Frontal cortex (tissue), 4 donors: ENCODE measurements around the gene RAB36. TPM values are rescaled to one million over a fixed set of nuclear protein-coding genes. Genes with fewer than 3 reads are reported as not detected.

Source experiments
- DNase-seq, 2 donors: peaks; one replicate each; pipeline ENCODE4 v3.0.0; 2012; ENCODE audit warnings: low spot score in 2 of 2
- FAIRE-seq: peaks from 2 replicates; lab custom pipeline; 2012; peaks lifted over from hg19 to GRCh38; lab: Jason Lieb, UNC
- total RNA-seq: library from RNA; depleted of rRNA; stranded (reverse); fragments of >200 nt; gene quantifications from one replicate; pipeline ENCODE4 v1.2.3, GENCODE V29; 2014
- donor health status: control.
- donor health status: control.
- donor health status: control.

The RAB36 gene
- total RNA-seq, 1 donor from 2014 or later: 2.9 TPM

- DNase-seq: no peak
- FAIRE-seq: no peak
Observed at GRCh38 chr22:23152238-23153114, 7.2 kb downstream of the RAB36 start.

DNA sequence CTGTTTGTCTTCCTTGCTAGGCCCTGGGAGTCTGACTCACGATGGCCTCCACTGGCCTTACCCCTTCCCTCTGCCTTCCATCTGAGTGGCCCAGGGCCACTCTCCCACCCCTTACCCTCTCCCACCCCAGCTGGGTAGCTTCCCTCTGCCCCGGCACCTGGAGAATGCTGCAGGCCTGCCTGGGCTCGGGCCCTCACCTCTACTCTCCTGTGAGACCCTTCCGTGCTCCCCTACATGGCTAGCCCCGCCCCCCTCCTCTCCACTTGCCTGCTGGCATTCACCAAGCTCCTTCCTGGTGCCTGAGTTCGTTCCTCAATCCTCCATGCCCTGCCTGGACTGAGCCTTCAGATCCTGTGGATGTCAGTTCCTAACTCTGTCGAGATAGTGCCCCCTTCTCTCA lies 8.7 kb downstream of the RAB36 start:
- DNase-seq (no peak), FAIRE-seq (no peak)

GRCh38 chr22:23154461-23154860 lies 9.2 kb downstream of the RAB36 start:
- no peak for DNase-seq
- FAIRE-seq: no peak

DNA sequence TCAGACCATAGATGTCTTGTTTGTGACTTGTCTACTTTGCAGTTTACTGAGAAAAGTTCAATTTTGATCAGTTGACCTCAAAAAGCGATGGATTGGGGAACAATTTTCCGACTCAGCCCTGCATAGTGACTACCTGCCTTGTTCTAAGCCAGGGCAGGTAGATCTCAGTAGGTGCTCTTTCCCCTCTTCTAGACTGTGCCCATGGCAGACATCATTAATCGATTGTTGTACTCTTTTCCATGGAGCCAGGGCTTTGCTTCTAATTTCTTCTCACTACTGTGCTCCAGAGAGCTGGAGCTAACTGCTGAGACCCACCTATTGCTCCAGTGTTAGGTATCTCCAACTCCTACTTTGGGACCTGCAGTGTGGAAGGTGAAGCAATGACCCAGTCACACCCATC lies 9.9 kb downstream of the RAB36 start:
- FAIRE-seq: no peak

DNA sequence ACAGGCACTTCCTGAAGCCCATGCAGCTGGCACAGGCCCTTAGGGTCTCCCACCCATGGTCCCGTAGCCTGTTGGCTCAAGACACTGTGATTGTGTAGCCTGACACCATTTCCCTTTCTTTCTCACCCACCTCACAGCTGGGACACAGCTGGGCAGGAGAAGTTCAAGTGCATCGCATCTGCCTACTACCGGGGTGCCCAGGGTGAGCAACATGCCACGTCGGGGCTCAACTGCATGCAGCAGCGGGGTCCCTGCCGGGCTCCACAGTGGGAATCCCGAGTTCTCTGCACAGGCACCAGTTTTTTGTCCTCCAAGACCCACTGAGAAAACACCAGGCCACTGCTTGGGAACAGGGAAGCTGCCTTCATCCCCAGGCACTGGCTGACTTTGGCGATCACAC lies 10.6 kb downstream of the RAB36 start:
- FAIRE-seq (no peak), DNase-seq (no peak)

More for the DNA sequence above, 9.9 kb downstream of the RAB36 start:
- DNase-seq: no peak

DNA sequence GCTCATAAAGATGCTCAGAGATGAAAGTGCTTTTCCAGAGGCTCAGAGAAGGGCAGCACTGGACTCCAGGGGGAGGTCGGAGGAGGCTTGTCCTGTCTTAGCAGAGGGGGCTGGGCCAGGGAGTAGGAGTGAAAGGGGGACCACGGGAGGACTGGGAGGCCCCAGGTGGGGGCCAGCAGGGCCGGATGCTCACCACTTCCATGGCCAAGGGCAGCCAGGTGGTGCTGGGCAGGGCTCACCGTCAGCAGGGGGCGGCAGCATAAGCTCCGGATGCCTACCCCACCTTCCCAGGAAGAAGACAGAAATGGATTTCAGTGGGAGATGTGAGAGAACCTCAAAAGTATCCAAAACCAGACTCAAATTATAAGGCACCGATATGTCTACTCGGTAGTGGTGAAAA lies 11.0 kb downstream of the RAB36 start:
- no peak for FAIRE-seq
- DNase-seq: no peak

DNA sequence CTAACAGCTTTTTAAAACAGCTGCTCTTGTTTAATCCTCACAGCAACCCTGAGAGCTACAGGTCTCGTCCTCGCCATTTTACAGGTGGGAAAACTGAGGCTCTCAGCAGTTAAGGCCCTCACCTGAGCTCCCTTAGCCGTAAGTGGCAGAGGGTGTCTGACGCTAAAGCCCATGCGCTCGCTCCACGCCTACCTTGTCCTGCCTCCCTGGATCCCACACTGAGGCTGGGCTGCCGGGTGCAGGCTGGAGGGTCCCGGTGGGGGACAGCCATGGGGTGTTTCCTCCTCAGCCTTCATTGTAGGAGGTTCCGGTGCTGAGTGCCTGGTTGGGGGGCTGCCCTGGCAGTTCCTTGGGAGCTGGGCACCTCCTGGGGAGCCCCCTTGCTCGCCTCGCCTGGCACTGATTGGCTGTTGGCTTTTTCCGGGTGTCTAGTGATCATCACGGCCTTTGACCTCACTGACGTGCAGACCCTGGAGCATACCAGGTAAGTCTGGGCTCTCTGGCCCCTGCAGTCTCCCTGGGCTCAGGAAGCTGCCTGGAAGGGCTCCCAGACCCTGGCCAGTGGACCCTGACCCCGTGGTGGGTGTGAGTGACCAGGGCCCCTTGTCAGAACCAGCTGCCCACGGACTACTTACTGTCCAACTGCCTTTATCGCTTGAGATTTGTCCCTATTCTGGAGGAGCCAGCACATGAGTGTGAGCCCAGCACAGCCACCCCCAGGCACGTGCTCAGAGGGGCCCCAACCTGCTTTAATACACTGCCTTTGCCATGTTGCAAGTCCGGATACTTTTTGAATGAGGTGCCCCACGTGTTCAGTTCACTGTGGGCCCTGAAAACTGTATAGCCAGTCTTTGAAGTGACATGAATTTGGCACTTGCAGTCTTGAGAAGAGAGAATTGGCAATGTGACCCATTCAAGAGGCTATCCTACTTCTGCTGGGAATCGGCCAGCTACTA lies 12.6 kb downstream of the RAB36 start:
- no peak for FAIRE-seq
- DNase-seq: no peak

GRCh38 chr22:23158516-23159290 lies 13.4 kb downstream of the RAB36 start:
- no peak for DNase-seq
- FAIRE-seq: no peak

DNA sequence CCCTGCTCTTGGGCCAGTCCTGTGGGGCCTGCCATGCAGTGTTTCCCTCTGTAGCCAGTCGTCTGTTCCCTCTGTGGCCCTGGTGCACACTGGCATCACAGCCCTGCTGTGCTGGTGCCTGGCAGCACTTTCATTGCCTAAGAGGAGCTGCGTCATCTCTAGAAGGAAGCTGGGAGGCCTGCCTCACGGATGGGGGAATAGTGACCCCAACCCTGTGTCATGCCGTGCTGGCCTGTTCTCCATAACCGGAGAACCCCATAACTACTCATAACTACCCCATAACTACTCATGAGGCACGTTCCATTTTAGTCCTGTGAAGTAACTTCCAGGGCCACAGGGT lies 14.0 kb downstream of the RAB36 start:
- FAIRE-seq: no peak
- DNase-seq: no peak

- no peak for FAIRE-seq
- no peak for DNase-seq
Observed at GRCh38 chr22:23161029-23161428, 15.8 kb downstream of the RAB36 start.

DNA sequence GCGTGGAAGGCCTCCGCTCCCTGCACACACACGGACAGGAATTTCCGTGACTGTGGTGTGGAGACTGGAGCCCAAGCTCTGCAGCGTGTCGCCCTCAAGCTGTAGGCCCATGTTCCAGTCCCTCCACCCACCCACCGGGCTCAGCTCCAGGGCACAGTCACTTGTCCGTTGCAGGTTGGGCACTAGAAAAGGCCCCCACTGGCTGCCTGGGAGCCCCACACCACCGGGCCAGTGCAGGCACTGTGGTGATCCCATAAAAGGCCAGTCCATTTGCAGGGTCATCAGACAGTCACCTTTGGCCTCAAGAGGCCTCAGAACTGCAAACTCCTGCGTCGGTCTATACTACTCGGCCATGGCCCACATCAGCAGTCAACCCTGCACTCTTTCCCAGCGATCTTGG lies 16.3 kb downstream of the RAB36 start:
- FAIRE-seq (no peak), DNase-seq (no peak)

- DNase-seq: no peak
- FAIRE-seq: no peak
Observed at GRCh38 chr22:23163665-23164064, 18.4 kb downstream of the RAB36 start.

DNA sequence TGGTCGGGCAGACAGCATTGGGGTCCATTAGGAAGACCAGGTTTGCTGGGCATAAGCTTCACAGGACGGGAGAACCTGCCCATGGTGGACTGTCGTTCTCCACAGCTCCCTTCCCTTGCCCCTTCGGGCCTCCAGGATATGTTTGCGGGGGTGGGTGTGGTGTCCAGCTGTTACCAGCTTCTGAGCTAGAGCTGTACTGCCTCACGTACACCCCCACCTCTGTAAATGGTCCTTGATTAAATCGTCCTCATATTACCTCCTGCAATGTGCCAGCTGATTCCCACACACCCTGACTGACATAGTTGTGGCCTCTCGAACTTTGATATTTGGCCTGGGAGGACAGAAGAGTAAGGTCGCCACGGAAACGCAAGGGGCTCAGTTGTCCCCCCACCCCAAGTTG lies 18.8 kb downstream of the RAB36 start:
- DNase-seq: no peak
- no peak for FAIRE-seq

DNA sequence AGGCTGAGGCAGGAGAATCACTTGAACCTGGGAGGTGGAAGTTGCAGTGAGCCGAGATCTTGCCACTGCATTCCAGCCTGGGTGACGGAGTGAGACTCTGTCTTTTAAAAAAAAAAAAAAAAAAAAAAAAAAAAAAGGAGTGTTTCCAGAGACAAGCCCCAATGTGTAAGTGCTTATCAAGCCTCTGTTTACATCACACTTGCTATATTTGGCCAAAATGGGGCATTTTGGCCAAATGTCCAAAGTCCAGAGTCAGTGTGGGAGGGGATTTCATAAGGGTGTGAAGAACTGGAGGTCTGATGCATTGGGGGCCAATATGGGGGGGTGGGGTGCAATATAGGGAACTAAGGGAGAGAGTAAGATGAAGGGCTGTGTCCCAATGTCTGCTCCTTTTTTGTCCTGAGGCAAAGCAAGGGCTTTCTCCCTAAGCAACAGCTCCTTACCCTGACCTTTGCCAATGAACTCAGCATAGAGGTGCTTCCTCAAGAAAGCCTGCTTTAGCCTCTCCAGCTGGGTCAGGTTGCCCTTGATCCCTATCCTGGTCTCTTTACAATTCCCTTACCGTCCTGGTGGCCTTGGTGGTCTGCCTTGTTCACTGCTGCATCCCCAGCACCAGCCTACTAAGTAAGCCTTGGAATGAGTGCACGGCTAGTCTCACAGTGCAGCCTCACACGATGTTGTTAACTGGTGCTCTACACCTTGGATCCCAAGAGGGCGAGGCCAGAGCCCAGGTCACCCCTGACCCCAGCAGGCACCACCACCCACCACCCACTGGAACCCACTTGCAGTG lies 21.0 kb downstream of the RAB36 start:
- no peak for DNase-seq

GRCh38 chr22:23166841-23167616 lies 21.8 kb downstream of the RAB36 start:
- FAIRE-seq: no peak
- DNase-seq: no peak

More for the DNA sequence above, 21.0 kb downstream of the RAB36 start:
- no peak for FAIRE-seq

- no peak for FAIRE-seq
- no peak for DNase-seq
Observed at GRCh38 chr22:23168391-23169042, 23.2 kb downstream of the RAB36 start.

DNA sequence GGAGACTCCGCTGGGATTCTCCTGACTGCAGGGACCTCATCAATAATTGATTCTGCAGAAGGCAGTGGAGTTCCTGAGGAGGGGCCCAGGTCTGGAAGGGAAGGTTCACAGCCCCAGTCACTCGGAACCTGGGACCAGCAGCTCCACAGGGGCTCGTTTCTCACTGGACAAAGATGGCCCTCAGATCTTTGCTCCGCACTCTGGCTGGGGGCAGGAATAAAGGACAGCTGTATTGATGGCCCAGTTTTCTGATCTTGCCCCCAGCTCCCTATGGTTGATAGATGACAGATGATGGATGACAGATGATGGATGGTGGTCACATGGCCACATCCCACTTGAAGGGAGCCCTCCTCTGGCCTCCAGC lies 23.7 kb downstream of the RAB36 start:
- DNase-seq (no peak), FAIRE-seq (no peak)
